H1 (cell line): ENCODE results near the gene HLA-E. TPM values are rescaled to one million over a fixed set of nuclear protein-coding genes. Genes with fewer than 3 reads are reported as not detected.

Experiments used
- CTCF ChIA-PET: fragments of 300-600 bp; sonication (Branson Sonifier 250); formaldehyde crosslinking; loops from one replicate; lab custom pipeline; 2021; ENCODE audit not compliant: partially characterized antibody; lab: Charles Lee
- POLR2A ChIA-PET: fragments of 300-600 bp; sonication (Branson Sonifier 250); formaldehyde crosslinking; loops from one replicate; lab custom pipeline; 2021; ENCODE audit warnings: inconsistent platforms; ENCODE audit not compliant: partially characterized antibody; lab: Charles Lee
- DNase-seq, 2 experiments: peaks; one replicate each; pipeline versions ENCODE4 v3.0.0 to v3.0.0-alpha.2; 2010 to 2022; ENCODE audit warnings: low spot score in 2 of 2, low read depth in 1 of 2, mixed read lengths in 1 of 2
- FAIRE-seq: peaks from 2 replicates; lab custom pipeline; 2011; peaks lifted over from hg19 to GRCh38; lab: Jason Lieb, UNC
- H2AFZ ChIP-seq: 2 replicates; pipeline ENCODE4 v1.8.1; 2012; ENCODE audit warnings: low read length, inconsistent platforms
- H2AK5ac ChIP-seq: 2 replicates; pipeline ENCODE4 v1.6.1; 2013; ENCODE audit warnings: low read depth, low read length
- H2BK120ac ChIP-seq: replicated peaks from 2 replicates; pipeline ENCODE3; 2013; ENCODE audit warnings: low read depth, low read length, inconsistent platforms
- H2BK12ac ChIP-seq: 2 replicates; pipeline ENCODE4 v1.6.1; 2013; ENCODE audit warnings: low read depth, low read length
- H2BK15ac ChIP-seq: 2 replicates; pipeline ENCODE4 v1.6.1; 2013; ENCODE audit warnings: low read length
- H2BK20ac ChIP-seq: 2 replicates; pipeline ENCODE4 v1.6.1; 2013; ENCODE audit warnings: low read length
- H2BK5ac ChIP-seq: 2 replicates; pipeline ENCODE4 v1.6.1; 2013; ENCODE audit warnings: low read depth, low read length
- H3K14ac ChIP-seq: 2 replicates; pipeline ENCODE4 v1.6.1; 2013; ENCODE audit warnings: inconsistent platforms; ENCODE audit not compliant: insufficient read length
- H3K18ac ChIP-seq: 2 replicates; pipeline ENCODE4 v1.6.1; 2013; ENCODE audit warnings: low read length; ENCODE audit errors: extremely low read depth
- H3K23ac ChIP-seq: 2 replicates; pipeline ENCODE4 v1.6.1; 2013; ENCODE audit warnings: inconsistent platforms; ENCODE audit not compliant: insufficient read length
- H3K23me2 ChIP-seq: 2 replicates; pipeline ENCODE4 v1.6.1; 2013; ENCODE audit warnings: low read depth, low read length
- H3K27ac ChIP-seq: 2 replicates; pipeline ENCODE4 v1.6.1; 2011; ENCODE audit warnings: low read depth, low read length, inconsistent platforms
- H3K27me3 ChIP-seq, 4 experiments: replicated peaks in 1 of 4; 1 replicate in 1 of 4; 2 replicates in 3 of 4; pipeline versions ENCODE4 v1.6.1 to v1.8.1; 2011 to 2013; ENCODE audit warnings: low read length in 3 of 4, mild to moderate bottlenecking in 3 of 4, inconsistent platforms in 2 of 4, mixed read lengths in 2 of 4, moderate library complexity in 1 of 4; ENCODE audit not compliant: control insufficient read depth in 3 of 4, insufficient read depth in 3 of 4; ENCODE audit errors: extremely low read depth in 1 of 4
- H3K36me3 ChIP-seq, 4 experiments: 2 replicates each; pipeline versions ENCODE4 v1.6.1 to v1.8.1; 2011 to 2013; ENCODE audit warnings: mild to moderate bottlenecking in 4 of 4, low read length in 3 of 4, moderate library complexity in 2 of 4, control low read depth in 1 of 4, inconsistent platforms in 1 of 4; ENCODE audit not compliant: insufficient read depth in 4 of 4, control insufficient read depth in 2 of 4
- H3K4ac ChIP-seq: replicated peaks from 2 replicates; pipeline ENCODE3; 2013; ENCODE audit warnings: low read length, low read depth, mixed read lengths, inconsistent platforms; ENCODE audit not compliant: insufficient read length
- H3K4me1 ChIP-seq, 4 experiments: replicated peaks in 1 of 4; 1 replicate in 1 of 4; 2 replicates in 3 of 4; pipeline versions ENCODE4 v1.6.1 to v1.8.1; 2011 to 2013; ENCODE audit warnings: low read length in 3 of 4, inconsistent platforms in 2 of 4, mixed read lengths in 1 of 4; ENCODE audit not compliant: insufficient read depth in 4 of 4, control insufficient read depth in 3 of 4
- H3K4me2 ChIP-seq, 2 experiments: 2 replicates each; pipeline versions ENCODE4 v1.6.1 to v1.8.1; 2011 to 2013; ENCODE audit warnings: low read depth in 2 of 2, low read length in 2 of 2, control low read depth in 1 of 2, inconsistent platforms in 1 of 2, mild to moderate bottlenecking in 1 of 2; ENCODE audit not compliant: insufficient read depth in 1 of 2
- H3K4me3 ChIP-seq, 4 experiments: fragments of 200-600, 300-600 bp in 1 of 4; sonication (generic), shearing (Covaris generic), sonication (Bioruptor Twin) in 1 of 4; 2 replicates each; pipeline versions ENCODE4 v1.5.1 to v1.8.1; 2011 to 2016; ENCODE audit warnings: low read length in 4 of 4, low read depth in 3 of 4, control low read depth in 2 of 4, inconsistent platforms in 2 of 4, mild to moderate bottlenecking in 2 of 4, mixed read lengths in 1 of 4, moderate library complexity in 1 of 4; ENCODE audit not compliant: insufficient read depth in 2 of 4; ENCODE audit errors: extremely low read depth in 1 of 4
- H3K56ac ChIP-seq: replicated peaks from 2 replicates; pipeline ENCODE3; 2013; ENCODE audit warnings: low read depth, mild to moderate bottlenecking, mixed read lengths, low read length, inconsistent platforms; ENCODE audit not compliant: insufficient read length
- H3K79me1 ChIP-seq: 2 replicates; pipeline ENCODE4 v1.6.1; 2013; ENCODE audit warnings: low read depth, low read length, control low read depth
- H3K79me2 ChIP-seq, 2 experiments: 2 replicates each; pipeline versions ENCODE4 v1.6.1 to v1.8.1; 2012 to 2013; ENCODE audit warnings: low read length in 2 of 2, mild to moderate bottlenecking in 2 of 2, inconsistent platforms in 1 of 2; ENCODE audit not compliant: insufficient read depth in 2 of 2, control insufficient read depth in 1 of 2
- H3K9ac ChIP-seq, 4 experiments: replicated peaks in 1 of 4; 1 replicate in 1 of 4; 2 replicates in 3 of 4; pipeline versions ENCODE4 v1.6.1 to v1.8.1; 2011 to 2013; ENCODE audit warnings: low read depth in 3 of 4, low read length in 3 of 4, control low read depth in 2 of 4, mild to moderate bottlenecking in 2 of 4, moderate library complexity in 2 of 4, inconsistent platforms in 1 of 4; ENCODE audit errors: extremely low read depth in 1 of 4
- H3K9me3 ChIP-seq, 2 experiments: 2 replicates each; pipeline versions ENCODE4 v1.6.1 to v1.8.1; 2012 to 2013; ENCODE audit warnings: mild to moderate bottlenecking in 2 of 2, moderate library complexity in 2 of 2, control low read depth in 1 of 2, inconsistent platforms in 1 of 2, low read depth in 1 of 2, low read length in 1 of 2, mixed read lengths in 1 of 2; ENCODE audit not compliant: insufficient read depth in 2 of 2
- H4K20me1 ChIP-seq, 2 experiments: replicated peaks in 1 of 2; 2 replicates each; pipeline versions ENCODE3 to v1.8.1; 2011 to 2013; ENCODE audit warnings: inconsistent platforms in 2 of 2, low read length in 2 of 2, mild to moderate bottlenecking in 1 of 2; ENCODE audit not compliant: insufficient read depth in 2 of 2, control insufficient read depth in 1 of 2
- H4K5ac ChIP-seq: 2 replicates; pipeline ENCODE4 v1.6.1; 2013; ENCODE audit warnings: low read length, low read depth, mixed read lengths, inconsistent platforms; ENCODE audit not compliant: insufficient read length
- H4K8ac ChIP-seq: 2 replicates; pipeline ENCODE4 v1.8.0; 2013; ENCODE audit warnings: mild to moderate bottlenecking, moderate library complexity, low read length, inconsistent platforms; ENCODE audit not compliant: insufficient read depth; ENCODE audit errors: extremely low read depth
- H4K91ac ChIP-seq: replicated peaks from 2 replicates; pipeline ENCODE3; 2013; ENCODE audit warnings: low read length, mixed read lengths, inconsistent platforms; ENCODE audit not compliant: insufficient read length
- BACH1 ChIP-seq: IDR thresholded peaks from 2 replicates; pipeline ENCODE4 v1.6.1; 2012; ENCODE audit warnings: low read length, improper control_type of control experiment
- RXRA ChIP-seq: IDR thresholded peaks from 2 replicates; pipeline ENCODE4 v1.6.1; 2011; ENCODE audit warnings: low read depth, mild to moderate bottlenecking, low read length, moderate library complexity; ENCODE audit not compliant: insufficient read depth
- SP2 ChIP-seq: IDR thresholded peaks from 2 replicates; pipeline ENCODE4 v1.6.1; 2012; ENCODE audit warnings: mild to moderate bottlenecking, low read length, inconsistent platforms
- TAF1 ChIP-seq: IDR thresholded peaks from 2 replicates; pipeline ENCODE4 v1.6.1; 2011; ENCODE audit warnings: mild to moderate bottlenecking, low read depth, low read length
- TBP ChIP-seq: IDR thresholded peaks from 2 replicates; pipeline ENCODE4 v1.6.1; 2011; ENCODE audit warnings: low read depth, low read length, improper control_type of control experiment
- WGBS, 2 experiments: shearing (Covaris generic) in 1 of 2; methylation state at CpG; one replicate each; pipeline versions ENCODE4 v1.1.6 to v1.1.7; 2013 to 2015; ENCODE audit warnings: low lambda C conversion rate in 2 of 2, mixed read lengths in 2 of 2, inconsistent platforms in 1 of 2, low coverage in 1 of 2, missing lambda C conversion rate in 1 of 2; ENCODE audit not compliant: insufficient replicate concordance in 2 of 2, insufficient coverage in 1 of 2, insufficient read length in 1 of 2; ENCODE audit errors: extremely low coverage in 1 of 2, missing lambda C conversion rate in 1 of 2; 5-methylcytosine and 5-hydroxymethylcytosine counted together
- polyA plus RNA-seq, 7 experiments: library from polyadenylated mRNA; depleted of rRNA in 3 of 7; stranded (reverse) in 5 of 7; unstranded in 2 of 7; fragments of >200 nt in 5 of 7; fragments of 200-250 nt in 2 of 7; gene quantifications; 1 replicate in 5 of 7; 2 replicates in 1 of 7; 4 replicates in 1 of 7; pipeline versions ENCODE4 v1.2.1 to v1.2.3, GENCODE V29; 2011 to 2013; ENCODE audit warnings: missing spikeins in 2 of 7, mixed read lengths in 2 of 7
- total RNA-seq: library from RNA; stranded (reverse); fragmentation: NEBNext Ultra II Directional; extraction: Animal tissue kit (Norgen Biotek cat#: 25700); gene quantifications from 2 replicates; pipeline ENCODE4 v1.2.1, GENCODE V29; 2021

HLA-E gene
- total and polyA plus RNA-seq, 2 of the 8 experiments (the other 6 are each of a cell fraction or from before 2014, with no cell fraction given) = 20.2 to 28.0 TPM

- Histone ChIP-seq H3K4me3 (no peak overlapping the region), H3K4me1 (peaks cover 0 to 5% (median 2%) of the 10 kb centered on the region in 4 experiments; a peak in 4 of 7 replicates), H2BK15ac (no peak overlapping the region), H3K9ac (no peak overlapping the region), H3K4me2 (no peak overlapping the region), H3K23ac (no peak overlapping the region), H3K36me3 (peaks cover 0 to 13% (median 6%) of the 10 kb centered on the region in 4 experiments; a peak in 3 of 8 replicates), H2BK5ac (no peak overlapping the region), H4K5ac (no peak overlapping the region), H3K14ac (no peak overlapping the region), H3K9me3 (peaks cover 0 to 3% of the 10 kb centered on the region in 2 experiments; a peak in 1 of 4 replicates), H2BK20ac (no peak overlapping the region), H3K23me2 (no peaks in the 10 kb centered on the region; the same call in 1 of the 2 replicates), H3K79me2 (no peaks in the 10 kb centered on the region), H3K27me3 (no peaks in the 10 kb centered on the region; a peak in 1 of 7 replicates), H3K18ac (no peak overlapping the region), H2AFZ (no peak overlapping the region), H2BK120ac (no peak overlapping the region), H3K4ac (no peak overlapping the region), H4K20me1 (peaks cover 0 to 7% of the 10 kb centered on the region in 2 experiments), H3K79me1 (no peaks in the 10 kb centered on the region), H3K27ac (no peak overlapping the region), H4K8ac (no peak overlapping the region), H3K56ac (no peak overlapping the region), H2BK12ac (no peak overlapping the region), H2AK5ac (no peak overlapping the region), H4K91ac (no peak overlapping the region)
- no peak for TF ChIP-seq SP2
- no peak for TF ChIP-seq RXRA
- TF ChIP-seq TAF1 = no peak
- no peak for TF ChIP-seq BACH1
- no peak for TF ChIP-seq TBP
- WGBS, 2 experiments = 97% methylated on average over 8 of the region's 8 CpGs; no CpG with 5 or more reads in 1 of the 2 experiments
- DNase-seq (no peak), FAIRE-seq (no peak)
- POLR2A ChIA-PET = interaction anchor here (0.8 to 1.7 kb wide), 7 partner anchors 9 to 121 kb away, joined by 3 to 5 read pairs (median 4); no protein-coding TSS in a partner anchor
- CTCF ChIA-PET = interaction anchor here (0.6 to 3.8 kb wide), 22 partner anchors 10 to 228 kb away, joined by 3 to 46 read pairs (median 6); no protein-coding TSS in a partner anchor
These were observed 5.1 kb downstream of the HLA-E start for GRCh38 chr6:30494291-30494861.
